Measurements from ENCODE around the gene SLC27A3.

Gene SLC27A3

DNA sequence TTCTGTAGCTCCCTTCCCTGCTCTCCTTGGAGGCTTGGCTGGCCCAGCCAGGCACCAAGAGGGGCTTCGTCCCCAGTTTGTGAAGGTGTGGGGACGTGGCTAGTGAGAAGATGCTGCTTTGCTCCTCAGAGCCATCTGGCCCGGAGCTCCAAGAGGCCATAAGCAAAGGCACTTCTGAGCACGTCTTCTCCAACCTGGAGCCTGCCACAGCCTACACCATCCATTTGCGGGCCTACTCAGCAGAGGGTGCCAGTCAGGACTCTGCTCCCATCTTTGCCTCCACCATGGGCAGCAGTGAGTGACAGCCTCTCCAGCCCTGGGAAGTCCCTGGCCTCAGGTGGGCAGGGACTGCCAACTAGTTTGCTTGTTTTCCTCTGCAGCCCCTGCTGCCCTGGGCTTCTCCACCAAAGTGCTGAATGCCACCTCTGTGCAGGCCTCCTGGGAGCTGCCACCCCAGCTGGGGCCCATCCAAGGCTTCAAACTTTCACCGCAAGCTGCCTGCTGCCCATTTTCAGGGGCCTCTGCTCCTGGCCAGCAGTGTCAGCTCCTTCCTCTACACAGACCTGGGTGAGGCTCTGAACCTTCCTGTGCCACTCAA is 25.9 kb downstream of the SLC27A3 start:
- H3K14ac ChIP-seq (ENCODE audit: low read length): no peak overlapping the region
- H3K79me1 ChIP-seq (ENCODE audit: low read depth, low read length): no peaks in the 10 kb centered on the region
- no peak overlapping the region for H2AFZ ChIP-seq (ENCODE audit: low read length)
- no peak overlapping the region for H4K91ac ChIP-seq (ENCODE audit: low read depth, low read length, poor library complexity)
- H3K9ac ChIP-seq (ENCODE audit: low read depth, low read length, poor library complexity): no peak overlapping the region
- peaks cover 3 to 10% of the 10 kb centered on the region in 2 donors for H3K4me1 ChIP-seq (ENCODE audit: control insufficient read depth in 2 of 2, insufficient read depth in 1 of 2, low read depth in 1 of 2, low read length in 2 of 2)
- H3K4me2 ChIP-seq (ENCODE audit: insufficient read depth, low read length, poor library complexity, severe bottlenecking): no peak overlapping the region
- H4K8ac ChIP-seq (ENCODE audit: low read depth, low read length): no peak overlapping the region
- H3K9me3 ChIP-seq (replicated peaks in 1 of 2; ENCODE audit: control insufficient read depth in 2 of 2, insufficient read depth in 1 of 2, low read depth in 1 of 2, low read length in 2 of 2): no peaks in the 10 kb centered on the region
- H3K27me3 ChIP-seq (ENCODE audit: control insufficient read depth in 3 of 3, insufficient read depth in 3 of 3, low read depth in 1 of 3, low read length in 3 of 3): peaks cover 0 to 2% (median 0%) of the 10 kb centered on the region in 3 experiments
- H2BK12ac ChIP-seq (ENCODE audit: low read length): no peak overlapping the region
- H3K4me3 ChIP-seq (ENCODE audit: low read length in 2 of 2): no peak overlapping the region
- no peak overlapping the region for H3K4ac ChIP-seq (ENCODE audit: low read length)
- no peak overlapping the region for H2AK5ac ChIP-seq (ENCODE audit: low read depth, low read length)
- H3K27ac ChIP-seq (replicated peaks; ENCODE audit: low read length): no peak overlapping the region
- H2BK120ac ChIP-seq (ENCODE audit: low read depth, low read length): no peak overlapping the region
- no peak overlapping the region for H3K23ac ChIP-seq (ENCODE audit: low read depth, low read length, poor library complexity)
- H3K36me3 ChIP-seq (replicated peaks in 1 of 2; ENCODE audit: control insufficient read depth in 2 of 2, insufficient read depth in 2 of 2, low read length in 2 of 2): peaks cover 12 to 71% of the 10 kb centered on the region in 2 donors
- no CpG with 5 or more reads among the region's 6 CpGs for WGBS, 2 donors (ENCODE audit: extremely low coverage in 2 of 2, insufficient read length in 2 of 2, insufficient replicate concordance in 1 of 2)
- no peak for DNase-seq (ENCODE audit: low spot score)
- H2BK15ac ChIP-seq (ENCODE audit: low read length): no peak overlapping the region
- H2BK5ac ChIP-seq (ENCODE audit: low read length): no peak overlapping the region
- H3K18ac ChIP-seq (ENCODE audit: low read length): no peak overlapping the region

DNA sequence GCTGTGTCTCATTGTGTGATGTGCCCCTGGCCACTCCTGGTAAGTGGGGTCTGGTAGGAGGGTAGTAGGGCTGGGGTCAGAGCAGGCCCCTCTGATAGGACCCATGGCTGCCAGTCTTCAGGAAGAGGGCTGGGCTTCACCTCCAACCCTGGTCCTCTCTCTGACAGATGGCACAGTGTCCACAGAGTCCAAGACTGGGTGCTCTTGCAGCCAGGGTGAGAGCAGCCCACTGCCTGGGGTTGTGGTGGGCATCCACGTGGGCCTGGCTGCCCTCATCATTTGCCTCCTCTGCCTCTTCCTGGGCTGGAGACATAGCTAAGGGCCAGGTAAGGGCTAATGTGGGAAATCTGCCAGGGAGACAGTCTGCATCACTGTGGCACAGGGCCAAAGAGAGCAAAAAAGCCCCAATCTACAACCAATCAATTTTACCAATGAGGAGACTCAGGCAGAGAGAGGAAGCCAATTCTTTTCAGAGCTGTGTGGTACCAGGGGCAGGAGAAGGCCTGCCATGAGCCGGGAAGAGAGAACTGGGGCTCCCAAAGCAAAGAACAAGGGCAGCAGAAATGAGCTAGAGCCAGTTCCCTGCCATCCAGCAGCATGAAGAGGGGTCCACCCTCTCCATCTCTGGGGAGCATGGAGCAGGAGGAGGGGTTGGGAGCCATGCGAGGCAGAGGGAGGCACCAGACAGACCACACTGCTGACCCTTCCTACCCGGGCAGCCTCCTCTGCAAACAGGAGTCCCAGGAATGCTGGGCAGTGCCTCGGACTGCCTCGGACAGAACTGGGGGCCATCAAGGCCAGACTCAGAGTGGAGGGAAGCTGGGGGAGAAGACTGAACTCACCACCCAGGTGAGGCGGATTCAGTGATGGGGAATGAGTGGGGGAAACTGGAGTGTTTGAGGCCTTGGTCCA is 26.8 kb downstream of the SLC27A3 start:
- Histone ChIP-seq H2AK5ac (ENCODE audit: low read depth, low read length) (no peak overlapping the region), H2BK5ac (ENCODE audit: low read length) (no peak overlapping the region), H3K27ac (replicated peaks; ENCODE audit: low read length) (no peak overlapping the region), H3K18ac (ENCODE audit: low read length) (no peak overlapping the region), H3K4me2 (ENCODE audit: insufficient read depth, low read length, poor library complexity, severe bottlenecking) (no peak overlapping the region), H3K79me1 (ENCODE audit: low read depth, low read length) (no peaks in the 10 kb centered on the region), H3K4ac (ENCODE audit: low read length) (no peak overlapping the region), H3K4me1 (ENCODE audit: control insufficient read depth in 2 of 2, insufficient read depth in 1 of 2, low read depth in 1 of 2, low read length in 2 of 2) (peaks cover 0 to under 1% of the 10 kb centered on the region in 2 donors), H4K91ac (ENCODE audit: low read depth, low read length, poor library complexity) (no peak overlapping the region), H3K4me3 (ENCODE audit: low read length in 2 of 2) (peak overlapping the region in 1 of 2 donors; percentile 11), H3K36me3 (replicated peaks in 1 of 2; ENCODE audit: control insufficient read depth in 2 of 2, insufficient read depth in 2 of 2, low read length in 2 of 2) (peaks cover 13 to 69% of the 10 kb centered on the region in 2 donors), H3K9me3 (replicated peaks in 1 of 2; ENCODE audit: control insufficient read depth in 2 of 2, insufficient read depth in 1 of 2, low read depth in 1 of 2, low read length in 2 of 2) (no peaks in the 10 kb centered on the region), H3K27me3 (ENCODE audit: control insufficient read depth in 3 of 3, insufficient read depth in 3 of 3, low read depth in 1 of 3, low read length in 3 of 3) (peaks cover 0 to 2% (median 0%) of the 10 kb centered on the region in 3 experiments), H3K14ac (ENCODE audit: low read length) (no peak overlapping the region), H2BK15ac (ENCODE audit: low read length) (no peak overlapping the region), H3K9ac (ENCODE audit: low read depth, low read length, poor library complexity) (no peak overlapping the region), H2AFZ (ENCODE audit: low read length) (no peak overlapping the region), H3K23ac (ENCODE audit: low read depth, low read length, poor library complexity) (peak overlapping the region; percentile 13), H4K8ac (ENCODE audit: low read depth, low read length) (no peak overlapping the region), H2BK120ac (ENCODE audit: low read depth, low read length) (no peak overlapping the region), H2BK12ac (ENCODE audit: low read length) (no peak overlapping the region)
- DNase-seq (ENCODE audit: low spot score): no peak
- WGBS, 2 donors (ENCODE audit: extremely low coverage in 2 of 2, insufficient read length in 2 of 2, insufficient replicate concordance in 1 of 2): no CpG with 5 or more reads among the region's 7 CpGs

- no peak overlapping the region for H2BK120ac ChIP-seq (ENCODE audit: low read depth, low read length)
- WGBS, 2 donors (ENCODE audit: extremely low coverage in 2 of 2, insufficient read length in 2 of 2, insufficient replicate concordance in 1 of 2): no CpG with 5 or more reads among the region's 3 CpGs
- H3K36me3 ChIP-seq (replicated peaks in 1 of 2; ENCODE audit: control insufficient read depth in 2 of 2, insufficient read depth in 2 of 2, low read length in 2 of 2): peaks cover 21 to 73% of the 10 kb centered on the region in 2 donors
Measured at GRCh38 chr1:153803470-153804056, 28.4 kb downstream of the SLC27A3 start.

GRCh38 chr1:153804112-153804511 is 28.9 kb downstream of the SLC27A3 start:
- Histone ChIP-seq H3K23ac (ENCODE audit: low read depth, low read length, poor library complexity) (no peak overlapping the region), H3K14ac (ENCODE audit: low read length) (no peak overlapping the region), H2AFZ (ENCODE audit: low read length) (no peak overlapping the region), H3K9ac (ENCODE audit: low read depth, low read length, poor library complexity) (no peak overlapping the region), H2BK120ac (ENCODE audit: low read depth, low read length) (no peak overlapping the region), H2BK15ac (ENCODE audit: low read length) (no peak overlapping the region), H3K79me1 (ENCODE audit: low read depth, low read length) (no peaks in the 10 kb centered on the region), H3K18ac (ENCODE audit: low read length) (no peak overlapping the region), H3K4me1 (ENCODE audit: control insufficient read depth in 2 of 2, insufficient read depth in 1 of 2, low read depth in 1 of 2, low read length in 2 of 2) (no peaks in the 10 kb centered on the region), H4K91ac (ENCODE audit: low read depth, low read length, poor library complexity) (no peak overlapping the region), H3K4me2 (ENCODE audit: insufficient read depth, low read length, poor library complexity, severe bottlenecking) (no peak overlapping the region), H4K8ac (ENCODE audit: low read depth, low read length) (no peak overlapping the region), H2BK12ac (ENCODE audit: low read length) (no peak overlapping the region), H3K9me3 (replicated peaks in 1 of 2; ENCODE audit: control insufficient read depth in 2 of 2, insufficient read depth in 1 of 2, low read depth in 1 of 2, low read length in 2 of 2) (no peaks in the 10 kb centered on the region), H3K36me3 (replicated peaks in 1 of 2; ENCODE audit: control insufficient read depth in 2 of 2, insufficient read depth in 2 of 2, low read length in 2 of 2) (peaks cover 24 to 73% of the 10 kb centered on the region in 2 donors), H3K4me3 (ENCODE audit: low read length in 2 of 2) (no peak overlapping the region), H2BK5ac (ENCODE audit: low read length) (no peak overlapping the region), H3K27ac (replicated peaks; ENCODE audit: low read length) (no peak overlapping the region), H3K27me3 (ENCODE audit: control insufficient read depth in 3 of 3, insufficient read depth in 3 of 3, low read depth in 1 of 3, low read length in 3 of 3) (no peaks in the 10 kb centered on the region), H3K4ac (ENCODE audit: low read length) (no peak overlapping the region), H2AK5ac (ENCODE audit: low read depth, low read length) (no peak overlapping the region)
- whole genome bisulfite sequencing, 2 donors (ENCODE audit: extremely low coverage in 2 of 2, insufficient read length in 2 of 2, insufficient replicate concordance in 1 of 2): no CpG with 5 or more reads among the region's 2 CpGs
- DNase-seq (ENCODE audit: low spot score): no peak

More at GRCh38 chr1:153803470-153804056, 28.4 kb downstream of the SLC27A3 start:
- H3K9ac ChIP-seq (ENCODE audit: low read depth, low read length, poor library complexity): no peak overlapping the region
- H3K4me3 ChIP-seq (ENCODE audit: low read length in 2 of 2): no peak overlapping the region
- no peak overlapping the region for H4K91ac ChIP-seq (ENCODE audit: low read depth, low read length, poor library complexity)
- no peak overlapping the region for H3K14ac ChIP-seq (ENCODE audit: low read length)
- no peaks in the 10 kb centered on the region for H3K27me3 ChIP-seq (ENCODE audit: control insufficient read depth in 3 of 3, insufficient read depth in 3 of 3, low read depth in 1 of 3, low read length in 3 of 3)
- no peaks in the 10 kb centered on the region for H3K4me1 ChIP-seq (ENCODE audit: control insufficient read depth in 2 of 2, insufficient read depth in 1 of 2, low read depth in 1 of 2, low read length in 2 of 2)
- no peak overlapping the region for H3K18ac ChIP-seq (ENCODE audit: low read length)
- H2BK12ac ChIP-seq (ENCODE audit: low read length): no peak overlapping the region
- no peak for DNase-seq (ENCODE audit: low spot score)
- no peak overlapping the region for H3K4ac ChIP-seq (ENCODE audit: low read length)
- no peak overlapping the region for H3K23ac ChIP-seq (ENCODE audit: low read depth, low read length, poor library complexity)
- H3K9me3 ChIP-seq (replicated peaks in 1 of 2; ENCODE audit: control insufficient read depth in 2 of 2, insufficient read depth in 1 of 2, low read depth in 1 of 2, low read length in 2 of 2): no peaks in the 10 kb centered on the region
- H3K79me1 ChIP-seq (ENCODE audit: low read depth, low read length): no peaks in the 10 kb centered on the region
- no peak overlapping the region for H4K8ac ChIP-seq (ENCODE audit: low read depth, low read length)
- H3K27ac ChIP-seq (replicated peaks; ENCODE audit: low read length): no peak overlapping the region
- no peak overlapping the region for H2AFZ ChIP-seq (ENCODE audit: low read length)
- no peak overlapping the region for H3K4me2 ChIP-seq (ENCODE audit: insufficient read depth, low read length, poor library complexity, severe bottlenecking)
- no peak overlapping the region for H2BK5ac ChIP-seq (ENCODE audit: low read length)
- no peak overlapping the region for H2AK5ac ChIP-seq (ENCODE audit: low read depth, low read length)
- H2BK15ac ChIP-seq (ENCODE audit: low read length): no peak overlapping the region
